SH-SY5Y (cell line): ENCODE results near the gene SOX13.

Source experiments
- GATA2 ChIP-seq: IDR thresholded peaks from 2 replicates; pipeline ENCODE4 v1.6.1; 2011; ENCODE audit warnings: mild to moderate bottlenecking, low read depth, low read length
- GATA3 ChIP-seq: IDR thresholded peaks from 2 replicates; pipeline ENCODE4 v1.6.1; 2011; ENCODE audit warnings: low read depth, mild to moderate bottlenecking, low read length, moderate library complexity

Gene SOX13

GRCh38 chr1:204089044-204089751, 16.3 kb downstream of the SOX13 start:
- TF ChIP-seq GATA2 (peak; percentile 30; the same call in 1 of the 2 replicates), GATA3 (no peak)

GRCh38 chr1:204091066-204091465, 18.2 kb downstream of the SOX13 start:
- TF ChIP-seq GATA2 = no peak
- no peak for TF ChIP-seq GATA3

- TF ChIP-seq GATA3 (no peak), GATA2 (no peak)
These were observed 18.9 kb downstream of the SOX13 start for GRCh38 chr1:204091787-204092312.

GRCh38 chr1:204092632-204093420, 19.9 kb downstream of the SOX13 start:
- no peak for TF ChIP-seq GATA2
- TF ChIP-seq GATA3 = no peak

- TF ChIP-seq GATA3 = no peak
- no peak for TF ChIP-seq GATA2
These were observed 20.5 kb downstream of the SOX13 start for GRCh38 chr1:204093421-204093717.

GRCh38 chr1:204093781-204094180, 20.9 kb downstream of the SOX13 start:
- TF ChIP-seq GATA3 = no peak
- no peak for TF ChIP-seq GATA2

- TF ChIP-seq GATA3 (no peak), GATA2 (no peak)
These were observed 21.4 kb downstream of the SOX13 start for GRCh38 chr1:204094313-204094729.

GRCh38 chr1:204094856-204095634, 22.1 kb downstream of the SOX13 start:
- TF ChIP-seq GATA3 (no peak), GATA2 (no peak)

- TF ChIP-seq GATA2 = no peak
- TF ChIP-seq GATA3 = no peak
These were observed 24.0 kb downstream of the SOX13 start for GRCh38 chr1:204096931-204097330.

GRCh38 chr1:204098683-204099082, 25.8 kb downstream of the SOX13 start:
- TF ChIP-seq GATA3 = no peak
- no peak for TF ChIP-seq GATA2

GRCh38 chr1:204102029-204102611, 29.2 kb downstream of the SOX13 start:
- TF ChIP-seq GATA3 (no peak), GATA2 (no peak)

GRCh38 chr1:204102739-204103430, 30.0 kb downstream of the SOX13 start:
- no peak for TF ChIP-seq GATA2
- TF ChIP-seq GATA3 = no peak

GRCh38 chr1:204103431-204103741, 30.5 kb downstream of the SOX13 start:
- TF ChIP-seq GATA3 (no peak), GATA2 (no peak)

GRCh38 chr1:204104331-204105130, 31.6 kb downstream of the SOX13 start:
- TF ChIP-seq GATA3 (no peak), GATA2 (peak; percentile 36; the same call in 1 of the 2 replicates)
